GM12865 (cell line): Measurements from ENCODE around the gene SPRED3.

Source experiments
- DNase-seq: peaks from one replicate; pipeline ENCODE4 v3.0.0; 2010; ENCODE audit warnings: low read depth
- H3K4me3 ChIP-seq: 2 replicates; pipeline ENCODE4 v1.5.1; 2011; ENCODE audit warnings: mild to moderate bottlenecking, low read depth, low read length, control low read depth
- TF ChIP-seq, protein P1 (sequence below): IDR thresholded peaks from 2 replicates; pipeline ENCODE4 v1.5.1; 2011; ENCODE audit warnings: low read length, control low read depth, low read depth, inconsistent platforms; ENCODE audit not compliant: insufficient read depth; ENCODE audit errors: missing control alignments

Gene SPRED3

GRCh38 chr19:38355728-38356725, 32.5 kb upstream of the SPRED3 start:
- DNase-seq = no peak
- H3K4me3 ChIP-seq = no peak overlapping the region
- TF ChIP-seq, protein P1, sequence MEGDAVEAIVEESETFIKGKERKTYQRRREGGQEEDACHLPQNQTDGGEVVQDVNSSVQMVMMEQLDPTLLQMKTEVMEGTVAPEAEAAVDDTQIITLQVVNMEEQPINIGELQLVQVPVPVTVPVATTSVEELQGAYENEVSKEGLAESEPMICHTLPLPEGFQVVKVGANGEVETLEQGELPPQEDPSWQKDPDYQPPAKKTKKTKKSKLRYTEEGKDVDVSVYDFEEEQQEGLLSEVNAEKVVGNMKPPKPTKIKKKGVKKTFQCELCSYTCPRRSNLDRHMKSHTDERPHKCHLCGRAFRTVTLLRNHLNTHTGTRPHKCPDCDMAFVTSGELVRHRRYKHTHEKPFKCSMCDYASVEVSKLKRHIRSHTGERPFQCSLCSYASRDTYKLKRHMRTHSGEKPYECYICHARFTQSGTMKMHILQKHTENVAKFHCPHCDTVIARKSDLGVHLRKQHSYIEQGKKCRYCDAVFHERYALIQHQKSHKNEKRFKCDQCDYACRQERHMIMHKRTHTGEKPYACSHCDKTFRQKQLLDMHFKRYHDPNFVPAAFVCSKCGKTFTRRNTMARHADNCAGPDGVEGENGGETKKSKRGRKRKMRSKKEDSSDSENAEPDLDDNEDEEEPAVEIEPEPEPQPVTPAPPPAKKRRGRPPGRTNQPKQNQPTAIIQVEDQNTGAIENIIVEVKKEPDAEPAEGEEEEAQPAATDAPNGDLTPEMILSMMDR = no peak

DNA sequence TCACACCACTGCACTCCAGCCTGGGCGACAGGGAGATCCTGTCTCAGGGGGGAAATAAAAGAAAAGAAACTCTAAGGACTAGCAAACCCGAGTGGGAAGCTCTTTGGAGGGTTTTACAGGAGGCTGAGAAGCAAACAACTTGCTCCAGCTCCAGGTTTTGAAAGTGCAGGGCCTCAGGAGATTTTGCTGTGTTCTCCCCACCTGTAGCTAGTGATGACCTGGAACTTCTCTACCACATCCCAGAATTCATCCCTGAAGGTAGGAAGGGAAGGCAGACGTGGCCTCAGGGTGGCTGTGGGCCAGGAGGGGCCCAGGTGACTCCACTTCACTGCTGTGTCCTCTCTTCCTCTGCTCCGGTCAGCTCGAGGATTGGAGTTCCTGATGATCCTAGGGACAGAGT, 30.4 kb upstream of the SPRED3 start:
- TF ChIP-seq, protein P1 = no peak
- H3K4me3 ChIP-seq = no peak overlapping the region
- no peak for DNase-seq

DNA sequence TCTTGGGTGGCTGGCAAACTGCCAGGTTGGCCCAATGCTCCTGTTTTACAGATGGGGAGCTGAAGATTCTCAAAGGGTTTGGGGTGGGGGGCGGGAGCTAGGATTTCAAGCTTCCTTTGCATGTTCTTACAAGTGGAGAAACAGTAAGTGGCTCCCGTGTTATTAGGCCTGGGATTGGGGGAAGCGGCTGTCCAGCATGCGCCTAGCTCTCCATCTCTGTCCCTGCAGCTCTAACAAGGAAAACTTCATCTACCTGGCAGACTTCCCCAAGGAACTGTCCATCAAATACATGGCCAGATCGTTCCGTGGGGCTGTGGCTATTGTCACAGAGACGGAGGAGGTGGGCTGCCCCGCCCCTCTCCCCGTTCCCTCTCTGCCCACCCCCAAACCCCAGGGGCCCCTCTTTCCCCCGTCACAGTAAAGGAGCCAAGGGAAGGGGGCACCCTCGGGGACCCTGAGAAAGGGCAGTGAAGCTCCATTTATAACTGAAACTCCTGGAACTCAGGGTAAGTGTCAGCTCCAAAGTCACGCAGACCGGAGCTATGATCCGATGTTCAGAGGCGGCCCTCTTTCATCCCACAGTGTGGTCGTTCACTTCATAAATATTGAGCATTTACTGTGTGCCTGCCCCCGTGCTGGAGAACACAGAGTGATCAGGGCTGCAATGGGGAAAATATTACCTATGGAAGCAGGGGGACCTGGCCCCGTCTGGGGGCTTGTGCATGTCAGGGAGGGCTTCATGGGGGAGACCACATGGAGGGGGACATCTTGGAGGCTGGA, 29.1 kb upstream of the SPRED3 start:
- no peak overlapping the region for H3K4me3 ChIP-seq
- no peak for DNase-seq
- TF ChIP-seq, protein P1 = no peak

DNA sequence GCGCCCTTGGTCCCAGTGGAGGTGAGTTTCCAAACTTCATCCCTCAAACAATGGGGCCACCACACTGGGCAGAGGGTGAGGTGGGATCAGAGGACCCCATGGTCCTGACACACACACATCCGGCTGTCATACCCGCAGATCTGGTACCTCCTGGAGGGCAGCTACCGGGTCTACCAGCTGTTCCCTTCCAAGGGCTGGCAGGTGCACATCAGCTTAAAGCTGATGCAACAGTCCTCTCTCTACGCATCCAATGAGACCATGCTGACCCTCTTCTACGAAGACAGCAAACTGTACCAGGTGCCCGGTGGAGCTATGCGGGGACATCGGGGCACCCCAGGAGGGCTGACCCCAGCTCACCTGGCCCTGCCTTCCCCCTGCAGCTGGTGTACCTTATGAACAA, 28.1 kb upstream of the SPRED3 start:
- no peak for DNase-seq
- TF ChIP-seq, protein P1 = no peak
- no peak overlapping the region for H3K4me3 ChIP-seq

DNA sequence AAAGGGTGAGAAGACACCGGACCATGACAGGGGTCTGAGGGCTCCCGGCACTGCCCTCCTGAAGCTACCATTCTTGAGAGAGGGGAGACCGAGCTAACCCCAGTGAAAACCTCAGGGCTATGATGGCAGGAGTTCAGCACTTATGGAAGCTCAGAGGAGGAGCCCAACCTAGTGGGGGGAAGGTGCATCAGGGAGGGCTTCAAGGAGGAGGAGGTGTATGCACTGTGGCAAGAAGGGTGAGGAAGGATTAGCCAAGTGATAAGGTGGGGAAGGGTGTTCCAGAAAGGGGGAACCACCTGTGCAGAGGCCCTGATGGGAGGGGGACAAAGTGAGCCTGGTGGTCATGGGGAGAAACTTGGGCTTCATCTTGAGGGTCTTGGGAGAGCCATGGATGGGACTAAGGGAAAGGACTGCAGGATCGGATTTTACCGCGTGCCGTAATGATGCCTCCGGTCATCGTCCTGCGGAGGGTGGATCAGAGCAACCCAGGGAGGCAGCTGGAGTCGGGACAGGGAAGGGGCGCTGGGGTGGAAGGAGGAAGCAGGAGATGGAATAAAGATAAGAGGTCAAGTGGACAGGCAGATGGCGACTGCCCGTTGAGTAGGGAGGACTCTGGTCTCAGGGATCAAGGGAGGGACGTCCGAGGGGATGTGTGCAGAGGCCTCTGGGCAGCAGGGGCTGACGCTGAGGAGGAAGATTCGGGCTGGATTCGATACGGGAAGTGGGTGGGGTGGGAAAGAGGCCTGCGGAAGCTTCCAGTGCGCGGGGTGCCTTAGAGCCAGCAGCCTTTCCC, 27.5 kb upstream of the SPRED3 start:
- TF ChIP-seq, protein P1 = no peak
- no peak overlapping the region; the same call in 1 of the 2 replicates for H3K4me3 ChIP-seq
- DNase-seq = no peak

- TF ChIP-seq, protein P1 = no peak
- peak; percentile 80 for DNase-seq
- peak overlapping the region; percentile 53 for H3K4me3 ChIP-seq
Observed at GRCh38 chr19:38361633-38362075, 26.8 kb upstream of the SPRED3 start.
